Measurements from ENCODE around the gene TMEM200C. TPM values are rescaled to one million over a fixed set of nuclear protein-coding genes. Genes with fewer than 3 reads are reported as not detected.

TMEM200C gene
- total and polyA plus RNA-seq, 10 of the 15 experiments (the other 5 are each of a cell fraction or from before 2014, with no cell fraction given), result not detected

- TF ChIP-seq CTCF (IDR thresholded peaks at IDR 0.05 in 2 of 3, conservative IDR thresholded peaks at IDR 0.05 in 1 of 3; ENCODE audit: control insufficient read depth in 2 of 3, extremely low read depth in 1 of 3, insufficient read depth in 1 of 3, low read depth in 3 of 3, low read length in 3 of 3) (no peak), NFXL1 (IDR thresholded peaks at IDR 0.05; ENCODE audit: borderline replicate concordance) (no peak), BCL11A (IDR thresholded peaks at IDR 0.05; ENCODE audit: low read depth, low read length) (no peak), RAD21 (IDR thresholded peaks at IDR 0.05; ENCODE audit: insufficient read depth, low read depth, low read length) (no peak), BMI1 (IDR thresholded peaks at IDR 0.05; ENCODE audit: borderline replicate concordance) (no peak), SUZ12 (IDR thresholded peaks at IDR 0.05; ENCODE audit: unreplicated experiment) (no peak), FOXK2 (IDR thresholded peaks at IDR 0.05) (no peak), ZZZ3 (IDR thresholded peaks at IDR 0.05; ENCODE audit: control insufficient read depth, insufficient read length, low read depth) (no peak)
Observed at GRCh38 chr18:5891184-5891853, 4.0 kb downstream of the TMEM200C start (continued).

GRCh38 chr18:5890331-5891183 lies 4.8 kb downstream of the TMEM200C start:
- FAIRE-seq (no peak), ATAC-seq (peak; percentile 91), DNase-seq (ENCODE audit: low read depth, low spot score) (no peak)
- WGBS (ENCODE audit: insufficient coverage, insufficient replicate concordance, low lambda C conversion rate, missing lambda C conversion rate), result 15% methylated on average over 46 of the region's 106 CpGs
- RAD21 ChIA-PET (ENCODE audit: unreplicated experiment), result no interaction called here
- TF ChIP-seq FOXM1 (IDR thresholded peaks at IDR 0.05; ENCODE audit: low read depth, low read length) (no peak), CTCF (IDR thresholded peaks at IDR 0.05 in 2 of 3, conservative IDR thresholded peaks at IDR 0.05 in 1 of 3; ENCODE audit: control insufficient read depth in 2 of 3, extremely low read depth in 1 of 3, insufficient read depth in 1 of 3, low read depth in 3 of 3, low read length in 3 of 3) (peak; percentile 34 to 43 (median 38); a peak in 5 of 6 replicates), RAD21 (IDR thresholded peaks at IDR 0.05; ENCODE audit: insufficient read depth, low read depth, low read length) (0 out of 2 replicates have a peak, but pooled peaks have one; percentile 14)
- no peaks in the 10 kb centered on the region; the same call in 2 of the 3 replicates for H3K9me3 ChIP-seq (replicated peaks; ENCODE audit: control insufficient read depth, insufficient read depth, low read length)
- in situ Hi-C loops (cut with MboI), result no loop called here
- POLR2A ChIA-PET, result no interaction called here
- no peak overlapping the region for H3K27ac ChIP-seq (ENCODE audit: control insufficient read depth, insufficient read depth)
- H4K20me1 ChIP-seq (ENCODE audit: control insufficient read depth, insufficient read depth), result no peaks in the 10 kb centered on the region
- peak overlapping the region; percentile 30 for H3K4me2 ChIP-seq (ENCODE audit: control insufficient read depth, insufficient read depth)
- BruUV-seq (replicated peaks), result no TSS peak
- H3K36me3 ChIP-seq (ENCODE audit: control insufficient read depth in 2 of 2, insufficient read depth in 2 of 2, low read length in 1 of 2), result no peaks in the 10 kb centered on the region
- 0 out of 2 replicates have a peak overlapping the region, but pooled peaks have one; percentile 50 for H3K4me3 ChIP-seq
- no peaks in the 10 kb centered on the region for H3K79me2 ChIP-seq (ENCODE audit: control insufficient read depth, insufficient read depth, low read length)
- H3K4me1 ChIP-seq (ENCODE audit: control insufficient read depth, insufficient read depth, low read length), result no peaks in the 10 kb centered on the region; the same call in 1 of the 2 replicates
- H3K9ac ChIP-seq (ENCODE audit: control insufficient read depth, insufficient read depth, low read length), result no peak overlapping the region
- peaks cover 10 to 25% of the 10 kb centered on the region in 2 experiments for H3K27me3 ChIP-seq (replicated peaks in 1 of 2; ENCODE audit: control insufficient read depth in 2 of 2, insufficient read depth in 2 of 2, low read length in 1 of 2)
- H2AFZ ChIP-seq (ENCODE audit: control insufficient read depth, low read depth, low read length), result no peak overlapping the region; the same call in 1 of the 2 replicates
- CTCF ChIA-PET, result interaction anchor here (1.3 to 1.6 kb wide), 2 partner anchors 11 to 13 kb away, joined by 4 to 5 read pairs; no protein-coding TSS in a partner anchor
- SMC1A ChIA-PET (ENCODE audit: uncharacterized antibody, unreplicated experiment), result interaction anchor here (0.7 kb wide), 1 partner anchor 62 kb away, joined by 3 read pairs; no protein-coding TSS in a partner anchor
- intact Hi-C loops (cut with micrococcal nuclease; ENCODE audit: unreplicated experiment), result no loop called here

Measured in GM12878 (cell line).